Sigmoid colon (tissue), 4 donors: ENCODE data around the gene DOCK1.

Source experiments
- CTCF ChIP-seq, 4 experiments: fragments of 450-650 bp in 3 of 4; fragments of 200-600 bp in 1 of 4; IDR thresholded peaks; one replicate each; pipeline ENCODE4 v1.5.1; 2016 to 2019; ENCODE audit warnings: antibody characterized with exemption in 4 of 4, mild to moderate bottlenecking in 3 of 4, moderate library complexity in 2 of 4
- POLR2AphosphoS5 ChIP-seq, 4 donors: sonication (generic); formaldehyde crosslinking; IDR thresholded peaks; one replicate each; pipeline ENCODE4 v1.6.1; 2017; ENCODE audit warnings: antibody characterized with exemption in 4 of 4

- TF ChIP-seq CTCF (IDR thresholded peaks at IDR 0.05) = no peak
- TF ChIP-seq POLR2AphosphoS5 (IDR thresholded peaks at IDR 0.05) = no peak
Measured at GRCh38 chr10:127080317-127080716, 175.1 kb downstream of the DOCK1 start.
